Stimulated activated naive CD4-positive, alpha-beta T cell treated with Interleukin-2 at 50 U/mL for 16 hours (primary cell): ENCODE data around the gene ZNF212.
"Not testable (repeated sequence)": the region's sequence is repeated elsewhere in the genome, so short reads cannot be mapped to it uniquely, and the experiment has no call there.

Source experiments
- DNase-seq: peaks from one replicate; lab custom pipeline; 2025; lab: John Stamatoyannopoulos, UW

ZNF212 gene

DNA sequence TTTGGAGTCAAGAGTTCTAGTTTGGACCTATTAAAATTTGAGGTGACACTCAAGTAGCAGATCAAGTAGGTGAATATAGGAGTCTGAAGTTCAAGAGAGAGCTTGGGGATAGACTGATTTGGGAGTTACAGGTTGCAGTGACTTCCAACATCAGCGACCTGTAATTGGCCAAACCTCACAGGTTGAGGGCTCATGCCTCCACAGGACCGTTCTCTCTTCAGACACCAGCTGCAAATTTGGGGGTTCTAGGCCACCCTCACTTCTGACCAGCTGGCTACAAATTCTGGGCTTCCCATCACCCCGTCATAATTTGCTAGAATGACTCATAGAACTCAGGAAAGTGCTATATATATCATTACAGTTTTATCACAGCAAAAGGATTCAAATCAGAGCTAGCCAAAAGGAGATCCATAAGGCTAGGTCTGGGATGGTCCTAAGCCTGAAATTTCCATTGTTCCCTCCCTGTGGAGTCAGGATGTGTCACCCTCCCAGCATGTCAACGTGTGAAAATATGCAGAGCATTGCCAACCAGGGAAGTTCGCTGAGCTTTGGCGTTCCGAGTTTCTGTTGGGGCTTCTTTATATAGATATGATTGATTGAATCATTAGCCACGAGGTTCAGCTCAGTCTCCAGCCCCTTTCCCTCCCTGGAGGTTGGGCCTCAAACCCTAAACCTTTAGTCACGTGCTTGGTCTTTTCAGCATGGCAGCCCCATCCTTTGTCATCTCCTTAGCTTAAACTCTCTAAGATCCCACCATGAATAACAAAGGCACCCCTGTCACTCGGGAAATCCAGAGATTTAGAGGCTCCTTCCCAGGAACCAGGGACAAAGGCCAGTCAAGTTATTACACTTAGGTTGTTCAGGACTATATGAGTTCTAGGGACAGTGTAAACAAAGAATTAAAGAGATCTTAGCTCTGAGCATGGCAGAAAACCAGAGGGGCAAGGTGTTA, 20.7 kb upstream of the ZNF212 start:
- no peak for DNase-seq

DNA sequence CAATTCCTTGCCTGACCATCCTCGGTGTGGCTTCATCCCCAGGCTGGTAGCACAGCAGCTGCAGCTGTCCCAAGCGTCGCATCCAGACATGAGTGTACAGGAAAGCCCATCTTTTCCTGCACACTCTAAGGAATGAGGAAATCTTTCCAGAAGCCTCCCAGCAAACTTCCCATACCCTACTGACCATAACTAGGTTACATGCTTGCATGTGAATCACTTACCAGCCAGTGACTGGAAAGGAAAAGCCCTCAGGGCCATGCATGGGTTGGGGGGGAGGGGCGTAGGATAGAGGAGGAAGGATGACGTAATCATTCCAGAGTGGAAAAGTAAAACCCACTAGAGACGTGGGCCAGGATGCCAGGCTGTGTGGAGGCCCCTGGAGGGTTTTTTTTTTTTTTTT, 18.9 kb upstream of the ZNF212 start:
- DNase-seq = no peak

DNA sequence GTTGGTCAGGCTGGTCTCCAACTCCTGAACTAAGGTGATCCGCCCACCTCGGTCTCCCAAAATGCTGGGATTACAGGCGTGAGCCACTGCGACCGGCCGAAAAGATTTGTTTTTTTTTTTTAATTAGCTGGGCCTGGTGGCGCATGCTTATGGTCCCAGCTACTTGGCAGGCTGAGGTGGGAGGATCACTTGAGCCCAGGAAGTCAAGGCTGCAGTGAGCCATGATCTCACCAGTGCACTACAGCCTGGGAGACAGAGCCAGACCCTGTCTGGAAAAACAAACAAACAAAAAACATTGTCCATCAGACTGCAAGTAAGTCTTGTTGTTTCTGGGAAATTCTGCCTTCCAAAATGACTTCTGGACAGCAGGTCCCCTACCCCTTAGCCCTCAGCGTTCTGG, 16.3 kb upstream of the ZNF212 start:
- DNase-seq = no peak

DNA sequence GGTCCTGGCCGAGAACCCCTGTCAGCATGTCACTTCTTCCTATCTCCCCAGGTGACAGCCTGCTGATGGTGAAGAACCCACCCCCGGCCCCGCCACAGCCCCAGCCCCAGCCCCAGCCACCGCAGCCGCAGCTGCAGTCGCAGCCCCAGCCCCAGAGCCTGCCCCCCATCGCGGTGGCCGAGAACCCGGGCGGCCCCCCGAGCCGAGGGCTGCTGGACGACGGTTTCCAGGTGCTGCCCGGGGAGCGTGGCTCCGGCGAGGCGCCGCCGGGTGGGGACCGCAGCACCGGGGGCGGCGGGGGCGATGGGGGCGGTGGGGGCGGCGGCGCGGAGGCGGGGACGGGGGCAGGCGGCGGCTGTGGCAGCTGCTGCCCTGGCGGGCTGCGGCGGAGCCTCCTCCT, 15.7 kb upstream of the ZNF212 start:
- DNase-seq = no peak

DNA sequence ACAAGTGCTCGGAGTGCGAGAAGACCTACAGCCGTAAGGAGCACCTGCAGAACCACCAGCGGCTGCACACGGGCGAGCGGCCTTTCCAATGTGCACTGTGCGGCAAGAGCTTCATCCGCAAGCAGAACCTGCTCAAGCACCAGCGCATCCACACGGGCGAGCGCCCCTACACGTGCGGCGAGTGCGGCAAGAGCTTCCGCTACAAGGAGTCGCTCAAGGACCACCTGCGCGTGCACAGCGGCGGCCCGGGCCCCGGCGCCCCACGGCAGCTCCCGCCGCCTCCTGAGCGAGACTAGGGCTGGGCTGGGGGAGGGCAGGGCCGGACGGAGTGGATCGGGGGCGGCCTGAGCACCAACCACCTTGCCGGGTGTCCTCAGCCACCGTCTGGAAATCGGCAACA, 15.1 kb upstream of the ZNF212 start:
- DNase-seq = no peak

DNA sequence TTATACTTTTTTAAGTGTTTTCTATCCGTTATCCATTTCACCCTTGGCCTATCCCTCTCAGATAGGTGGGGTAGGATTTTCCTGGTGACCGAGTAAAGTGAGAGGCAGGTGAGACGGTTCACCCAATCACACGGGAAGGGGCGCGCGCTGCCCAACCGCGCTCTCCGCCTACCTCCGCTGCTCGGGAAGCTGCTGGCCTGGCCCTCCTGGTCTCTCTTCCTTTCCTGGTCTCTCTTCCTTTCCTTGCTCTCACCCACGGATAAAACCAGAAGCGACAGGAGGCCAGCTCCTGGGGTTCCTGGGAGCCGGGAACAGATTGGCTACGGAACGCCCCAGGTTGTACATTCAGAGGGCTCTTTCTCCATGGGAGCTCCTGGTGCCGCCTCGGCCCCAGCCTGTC, 14.3 kb upstream of the ZNF212 start:
- DNase-seq = no peak

DNA sequence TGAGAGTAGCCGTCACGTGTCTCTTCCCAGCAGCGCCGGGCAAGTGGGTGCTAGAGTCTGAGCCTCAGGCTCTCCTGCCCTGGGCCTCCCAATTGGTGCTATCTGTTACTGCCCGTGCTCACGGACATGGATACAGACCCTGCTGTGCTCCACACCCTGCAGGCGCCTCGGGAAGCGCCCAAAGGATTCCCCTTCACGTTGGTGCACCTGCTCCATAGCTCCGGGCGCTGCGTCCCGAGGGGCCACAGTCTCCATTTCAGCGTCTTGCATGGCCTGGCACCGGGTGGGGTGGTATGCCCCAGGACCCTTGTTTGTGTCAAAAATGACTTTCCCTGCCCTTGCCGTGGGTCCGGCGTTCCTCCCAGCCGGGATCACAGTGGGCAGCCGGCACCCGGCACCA, 13.8 kb upstream of the ZNF212 start:
- no peak for DNase-seq

DNA sequence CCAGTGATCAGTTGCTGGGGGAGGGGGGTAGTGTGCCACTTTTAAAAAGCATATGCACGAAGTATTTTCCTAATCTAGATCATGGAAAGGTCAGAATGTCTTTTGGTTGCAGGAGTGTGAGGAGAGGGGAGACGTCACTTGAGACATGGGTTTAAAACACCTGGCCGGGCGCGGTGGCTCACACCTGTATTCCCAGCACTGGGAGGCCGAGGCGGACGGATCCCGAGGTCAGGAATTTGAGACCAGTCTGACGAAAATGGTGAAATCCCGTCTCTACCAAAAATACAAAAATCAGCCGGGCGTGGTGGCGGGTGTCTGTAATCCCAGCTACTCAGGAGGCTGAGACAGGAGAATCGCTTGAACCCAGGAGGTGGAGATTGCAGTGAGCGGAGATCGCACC, 13.1 kb upstream of the ZNF212 start:
- not testable (repeated sequence) for DNase-seq

DNA sequence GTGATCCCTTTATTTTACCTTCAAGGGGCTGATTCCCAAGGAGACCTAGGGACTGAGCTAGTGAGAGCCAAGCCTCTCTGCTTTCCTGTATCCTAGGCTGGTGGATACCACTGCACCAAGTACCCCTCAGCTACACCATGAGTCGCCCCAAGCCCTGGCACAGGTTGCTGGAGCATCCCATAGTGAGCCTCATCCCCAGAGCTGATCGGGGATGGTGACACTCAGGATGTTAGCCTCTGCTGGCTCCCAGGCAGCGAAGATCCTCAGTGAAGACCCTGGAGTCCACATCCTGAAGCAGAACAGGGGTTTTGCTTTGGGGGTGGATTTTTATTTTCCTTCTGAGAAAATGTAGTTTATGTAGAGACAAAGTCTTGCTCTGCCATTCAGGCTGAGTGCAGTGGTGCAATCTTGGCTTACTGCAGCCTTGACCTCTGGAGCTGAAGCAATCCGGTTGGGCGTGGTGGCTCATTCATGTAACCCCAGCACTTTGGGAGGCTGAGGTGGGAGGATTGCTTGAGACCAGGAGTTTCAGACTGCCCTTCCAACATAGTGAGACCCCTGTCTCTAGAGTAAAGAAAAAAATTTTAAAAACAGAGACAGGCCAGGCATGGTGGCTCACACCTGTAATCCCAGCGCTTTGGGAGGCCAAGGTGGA, 12.5 kb upstream of the ZNF212 start:
- DNase-seq = no peak

DNA sequence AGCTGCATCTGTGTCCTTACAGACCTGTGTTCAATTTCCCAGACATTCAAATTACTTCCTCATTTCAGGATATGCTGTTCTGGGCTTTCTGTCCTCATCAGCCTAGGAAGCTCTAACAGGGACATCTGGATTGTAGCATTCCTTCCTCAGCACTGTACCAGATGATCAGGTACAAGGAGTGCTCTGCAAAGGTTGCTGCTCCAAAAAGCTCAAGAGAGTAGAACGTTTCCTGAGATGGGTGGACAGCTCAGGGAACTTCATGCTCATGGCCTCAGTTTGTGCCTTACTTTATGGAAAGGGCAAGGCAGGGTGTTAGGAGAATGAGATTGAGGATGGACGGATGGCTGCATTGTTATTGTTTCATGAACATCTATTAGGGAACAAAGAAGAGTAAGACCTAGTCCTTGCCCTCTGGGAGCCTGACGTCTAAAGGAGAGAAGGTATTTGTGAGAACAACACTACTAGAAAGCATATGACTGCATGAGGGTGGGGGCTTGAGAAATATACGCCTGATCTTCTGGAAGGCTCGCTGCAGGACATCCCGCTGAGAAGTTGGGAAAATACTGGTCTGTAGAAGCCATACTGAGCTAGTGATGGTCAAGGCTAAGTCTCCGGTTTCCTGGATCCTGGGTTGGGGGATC, 10.5 kb upstream of the ZNF212 start:
- DNase-seq = no peak

DNA sequence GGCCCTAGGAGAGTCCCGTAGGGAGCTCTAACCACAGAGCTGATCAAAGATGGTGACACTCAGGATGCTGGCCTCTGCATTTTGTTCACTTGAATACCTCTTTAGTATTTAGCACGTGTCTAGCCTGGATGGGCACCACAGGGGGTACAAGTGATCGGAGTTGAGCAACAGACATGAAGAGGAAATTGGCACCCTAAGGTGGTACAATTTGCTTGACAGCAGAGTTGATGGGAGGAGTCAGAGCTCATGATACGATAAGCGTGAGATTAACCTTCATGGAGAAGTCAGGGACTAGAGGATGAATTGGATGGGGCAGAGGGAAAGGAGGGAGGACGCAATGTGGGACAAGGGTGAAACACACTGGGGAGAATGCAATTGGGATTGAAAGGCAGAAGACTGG, 9.9 kb upstream of the ZNF212 start:
- DNase-seq = no peak

DNA sequence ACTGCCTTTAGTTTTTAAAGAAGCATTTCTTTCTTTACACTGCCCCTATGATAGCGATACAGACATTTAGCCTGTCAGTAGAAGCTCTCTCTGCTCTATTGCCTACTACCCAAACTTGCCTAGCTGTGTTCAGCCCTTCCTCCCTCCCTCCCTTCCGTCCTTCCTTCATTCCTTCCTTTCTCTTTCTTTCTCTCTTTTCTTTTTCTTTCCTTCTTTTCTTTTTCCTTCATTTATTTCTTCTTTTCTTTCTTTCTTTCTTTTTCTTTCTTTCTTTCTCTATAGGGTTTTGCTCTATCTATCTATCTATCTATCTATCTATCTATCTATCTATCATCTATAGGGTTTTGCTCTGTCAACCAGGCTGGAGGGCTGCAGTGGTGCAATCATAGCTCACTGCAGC, 7.1 kb upstream of the ZNF212 start:
- no peak for DNase-seq

DNA sequence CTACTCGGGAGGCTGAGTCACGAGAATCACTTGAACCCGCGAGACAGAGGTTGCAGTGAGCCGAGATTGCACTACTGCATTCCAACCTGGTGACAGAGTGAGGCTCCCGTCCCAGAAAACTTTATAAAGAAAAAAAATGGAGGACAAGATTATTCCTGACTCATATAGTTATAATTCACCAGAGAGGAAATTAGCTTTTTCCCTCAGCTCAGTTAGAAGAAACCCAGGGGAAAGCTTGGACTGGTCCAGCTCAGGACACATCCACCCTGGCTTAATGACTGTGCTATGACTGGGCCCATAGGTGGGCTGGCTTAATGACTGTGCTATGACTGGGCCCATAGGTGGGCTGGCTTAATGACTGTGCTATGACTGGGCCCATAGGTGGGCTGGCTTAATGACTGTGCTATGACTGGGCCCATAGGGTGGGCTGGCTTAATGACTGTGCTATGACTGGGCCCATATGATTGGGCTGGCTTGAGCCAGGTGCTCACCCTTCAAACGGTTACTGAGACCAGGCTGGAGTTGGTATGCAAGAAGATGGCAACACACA, 5.7 kb upstream of the ZNF212 start:
- DNase-seq = not testable (repeated sequence)

DNA sequence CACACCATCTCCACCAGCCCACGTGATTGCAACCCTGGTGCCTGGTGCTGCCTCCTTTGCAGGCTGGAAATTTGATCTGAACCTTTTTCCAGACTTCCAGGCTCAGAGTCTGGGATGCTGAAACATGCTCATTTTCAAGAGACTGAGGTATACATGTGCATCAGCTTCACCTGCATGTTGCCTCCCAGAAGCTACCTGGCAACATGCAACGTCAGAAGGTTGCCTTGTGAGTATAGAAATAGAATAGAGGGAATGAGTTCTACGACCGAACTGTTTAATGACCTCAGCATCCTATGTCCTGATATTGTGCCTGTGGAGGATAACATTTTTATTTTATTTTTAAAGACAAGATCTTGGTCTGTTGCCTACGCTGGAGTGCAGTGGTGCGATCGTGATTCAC, 1.9 kb upstream of the ZNF212 start:
- no peak for DNase-seq

DNA sequence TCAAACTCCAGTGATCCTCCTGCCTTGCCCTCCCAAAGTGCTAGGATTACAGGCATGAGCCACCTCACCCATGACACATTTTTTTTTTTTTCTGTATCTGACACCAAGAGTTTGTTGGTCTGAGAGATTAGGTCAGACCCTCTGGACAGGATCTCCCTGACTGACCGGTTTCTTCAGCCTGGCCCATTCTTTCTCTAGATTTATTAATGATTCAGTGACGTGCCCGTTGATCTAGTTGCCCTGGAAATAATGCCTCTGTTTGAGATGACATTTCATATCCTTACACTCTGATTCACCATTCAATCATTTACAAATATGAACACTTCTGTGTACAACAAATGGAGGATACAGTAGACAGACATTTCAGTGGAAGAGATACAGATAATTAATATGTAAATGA, 1.4 kb upstream of the ZNF212 start:
- DNase-seq = no peak

DNA sequence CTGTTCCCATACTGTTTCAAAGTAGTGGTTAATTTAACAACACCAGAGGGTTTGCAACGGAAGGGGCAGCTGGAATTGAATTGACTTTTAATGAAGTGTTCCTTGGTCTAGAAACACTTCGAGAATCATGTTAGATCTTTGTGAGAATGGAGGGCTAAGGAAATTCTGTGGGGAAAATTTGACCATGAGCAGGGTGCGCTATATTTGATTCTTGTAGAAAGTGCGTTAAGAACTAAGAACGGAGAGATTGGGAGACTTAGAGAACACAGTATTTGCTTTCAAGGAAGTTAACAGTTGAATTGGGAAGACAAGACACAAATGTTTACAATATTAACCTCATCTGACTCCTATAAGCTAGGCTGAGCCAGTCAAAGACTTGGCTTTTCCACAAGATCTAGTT, 1.2 kb downstream of the ZNF212 start:
- DNase-seq = no peak

DNA sequence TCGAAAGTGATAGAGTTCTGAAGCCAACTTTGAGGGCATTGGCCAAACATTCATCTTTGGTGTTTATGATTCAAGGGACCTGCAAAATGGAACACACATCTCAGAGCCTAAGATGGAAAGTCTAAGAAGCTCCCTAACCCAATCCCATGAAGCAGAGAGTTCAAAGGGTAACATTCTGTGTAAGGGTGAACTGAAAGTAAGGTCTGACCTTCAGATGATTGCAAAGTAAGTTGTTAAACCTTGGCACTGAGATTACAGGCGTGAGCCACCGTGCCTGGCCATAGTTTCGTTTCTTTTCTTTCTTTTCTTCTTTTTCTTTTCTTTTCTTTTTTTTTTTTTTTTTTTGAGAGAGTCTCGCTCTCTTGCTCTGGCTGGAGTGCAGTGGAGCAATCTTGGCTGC, 2.2 kb downstream of the ZNF212 start:
- no peak for DNase-seq

DNA sequence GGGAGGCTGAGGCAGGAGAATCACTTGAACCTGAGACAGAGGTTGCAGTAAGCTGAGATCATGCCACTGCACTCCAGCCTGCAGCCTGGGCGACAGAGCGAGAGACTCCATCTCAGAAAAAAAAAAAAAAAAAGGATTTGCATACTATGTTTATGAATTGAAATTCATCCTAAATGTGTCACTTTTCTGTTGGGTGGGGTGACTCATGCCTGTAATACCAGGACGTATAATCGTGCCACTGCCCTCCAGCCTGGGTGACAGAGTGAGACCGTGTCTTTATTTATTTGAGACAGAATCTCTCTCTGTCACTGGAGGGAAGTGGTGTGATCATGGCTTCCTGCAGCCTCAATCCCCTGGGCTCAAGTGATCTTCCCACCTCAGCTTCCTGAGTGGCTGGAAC, 5.8 kb downstream of the ZNF212 start:
- peak; percentile 56 for DNase-seq

DNA sequence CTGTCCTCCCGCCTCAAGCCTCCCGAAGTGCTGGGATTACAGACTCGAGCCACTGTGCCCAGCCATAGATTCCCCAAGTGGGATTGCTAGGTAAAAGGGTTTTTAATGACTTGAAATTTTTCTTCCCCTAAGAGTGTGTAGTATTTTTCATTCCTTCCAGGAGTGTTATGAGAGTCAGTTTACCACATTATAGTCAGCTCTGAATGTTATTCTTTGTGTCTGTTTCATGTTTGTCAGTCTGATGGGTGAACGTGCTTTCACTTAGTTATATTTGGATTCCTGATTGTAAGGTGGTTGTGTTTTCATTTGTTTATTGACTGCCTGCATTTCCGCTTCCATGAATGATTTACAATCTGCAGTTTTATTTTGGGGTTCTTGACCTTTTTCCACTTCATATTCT, 6.3 kb downstream of the ZNF212 start:
- DNase-seq = no peak

DNA sequence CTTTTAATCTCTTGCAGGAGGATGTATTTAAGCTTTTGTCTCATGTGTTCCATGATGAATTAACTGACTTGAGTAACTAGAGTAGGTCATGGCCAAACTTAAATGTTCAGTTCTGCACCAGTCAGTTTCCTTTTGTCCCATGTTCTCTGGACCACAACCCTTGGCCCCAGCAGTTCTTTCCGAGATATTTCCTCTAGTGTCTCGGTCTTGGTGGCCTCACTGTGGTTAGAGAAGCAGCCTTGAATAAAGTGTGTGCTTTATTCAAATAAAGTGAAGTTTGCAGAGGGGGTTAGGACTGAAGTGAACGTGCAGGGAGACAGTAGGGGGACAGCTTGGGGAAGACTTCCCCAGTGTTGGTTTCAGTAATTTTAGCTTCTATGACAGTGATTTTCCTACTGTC, 9.3 kb downstream of the ZNF212 start:
- DNase-seq = no peak

DNA sequence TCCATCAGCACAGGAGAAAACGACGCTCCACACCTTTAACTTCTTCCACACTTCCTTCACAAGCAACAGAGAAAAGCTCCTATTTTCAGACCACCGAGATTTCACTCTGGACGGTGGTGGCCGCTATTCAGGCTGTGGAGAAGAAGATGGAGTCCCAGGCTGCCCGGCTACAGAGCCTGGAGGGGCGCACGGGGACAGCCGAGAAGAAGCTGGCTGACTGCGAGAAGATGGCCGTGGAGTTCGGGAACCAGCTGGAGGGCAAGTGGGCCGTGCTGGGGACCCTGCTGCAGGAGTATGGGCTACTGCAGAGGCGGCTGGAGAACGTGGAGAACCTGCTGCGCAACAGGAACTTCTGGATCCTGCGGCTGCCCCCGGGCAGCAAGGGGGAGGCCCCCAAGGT, 10.7 kb downstream of the ZNF212 start:
- not testable (repeated sequence) for DNase-seq

DNA sequence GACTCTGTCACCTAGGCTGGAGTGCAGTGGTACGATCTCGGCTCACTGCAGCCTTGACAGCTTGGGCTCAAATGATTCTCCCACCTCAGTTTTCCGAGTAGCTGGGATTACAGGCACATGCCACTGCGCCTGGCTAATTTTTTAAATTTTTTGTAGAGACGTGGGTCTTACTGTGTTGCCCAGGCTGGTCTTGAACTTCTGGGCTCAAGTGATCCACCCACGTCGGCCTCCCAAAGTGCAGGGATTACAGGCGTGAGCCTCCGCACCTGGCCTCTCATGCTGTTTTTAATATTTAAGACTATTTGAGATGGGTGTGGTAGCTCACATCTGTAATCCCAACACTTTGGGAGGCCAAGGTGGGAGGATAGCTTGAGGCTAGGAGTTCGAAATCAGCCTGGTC, 12.1 kb downstream of the ZNF212 start:
- not testable (repeated sequence) for DNase-seq

DNA sequence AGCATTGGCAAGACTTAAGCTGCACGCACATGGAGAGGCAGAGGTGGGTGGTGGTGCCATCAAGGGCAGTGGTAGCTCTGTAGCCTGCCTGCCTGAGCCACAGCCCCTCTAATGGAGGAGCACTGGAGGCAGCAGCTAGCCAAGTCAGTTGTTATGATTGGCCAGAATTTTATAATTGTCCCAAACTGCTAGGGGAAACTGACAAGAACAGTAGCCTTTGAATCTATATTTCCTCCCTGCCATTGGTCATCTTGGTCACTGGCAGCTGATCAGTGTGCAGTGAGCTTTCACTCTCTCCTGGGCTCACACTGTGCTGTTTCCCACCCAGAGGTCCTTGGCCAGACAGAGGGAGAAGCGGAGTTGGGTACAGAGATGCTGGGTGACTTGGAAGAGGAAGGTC, 12.9 kb downstream of the ZNF212 start:
- no peak for DNase-seq
